Activated naive CD4-positive, alpha-beta T cell treated with anti-CD3 and anti-CD28 coated beads for 36 hours (primary cell): Measurements from ENCODE around the gene RPL15. TPM values are rescaled to one million over a fixed set of nuclear protein-coding genes. Genes with fewer than 3 reads are reported as not detected.

Experiments used
- CTCF ChIA-PET: fragments of 350-600 bp; sonication (Branson Sonifier 250); formaldehyde crosslinking; loops from one replicate; lab custom pipeline; 2021; ENCODE audit warnings: antibody characterized with exemption; lab: Charles Lee
- DNase-seq: peaks from one replicate; pipeline ENCODE4 v3.0.0-alpha.2; 2020
- H3K27ac Mint-ChIP-seq: one replicate; pipeline ENCODE4 v1.8.0; 2021; ENCODE audit warnings: mild to moderate bottlenecking, mixed read lengths
- H3K27me3 Mint-ChIP-seq: one replicate; pipeline ENCODE4 v1.8.0; 2021; ENCODE audit warnings: low read depth, mixed read lengths
- H3K36me3 Mint-ChIP-seq: one replicate; pipeline ENCODE4 v1.8.0; 2021; ENCODE audit warnings: low read depth, mixed read lengths
- H3K4me1 Mint-ChIP-seq: one replicate; pipeline ENCODE4 v1.8.0; 2021; ENCODE audit warnings: low read depth, mixed read lengths
- H3K4me3 Mint-ChIP-seq: one replicate; pipeline ENCODE4 v1.8.0; 2021; ENCODE audit warnings: mild to moderate bottlenecking, moderate library complexity, mixed read lengths
- H3K9me3 Mint-ChIP-seq: one replicate; pipeline ENCODE4 v1.8.0; 2021; ENCODE audit warnings: mixed read lengths
- intact Hi-C: fragments of 100-400 bp; cut with micrococcal nuclease; formaldehyde crosslinking; loops from one replicate; pipeline ENCODE4 v1.15.1; 2023
- total RNA-seq, 2 experiments: library from RNA; stranded (reverse); gene quantifications; one replicate each; pipeline ENCODE4 v1.2.3, GENCODE V29; 2021

Gene RPL15
- total RNA-seq, 2 experiments from 2014 or later: 2,861 to 2,959 TPM

DNA sequence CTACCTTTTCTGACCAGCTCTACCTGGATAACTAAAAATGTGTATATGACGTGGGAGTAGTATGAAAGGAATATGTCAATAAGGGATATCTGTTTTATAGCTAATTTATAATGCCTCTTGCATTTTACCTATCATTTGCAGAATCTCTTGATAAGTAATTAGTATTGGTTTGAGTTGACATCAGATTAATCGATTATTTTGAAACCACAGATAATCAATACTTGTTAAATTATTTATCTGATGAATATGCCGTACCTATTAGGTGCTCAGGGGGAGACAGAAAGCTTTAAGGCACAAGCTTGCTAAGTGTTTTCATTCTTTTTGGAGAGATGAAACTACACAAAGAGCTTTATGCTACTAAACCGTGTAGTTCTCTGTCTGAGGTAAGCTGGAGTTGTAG lies 52.5 kb downstream of the RPL15 start:
- CTCF ChIA-PET: interaction anchor here (0.7 kb wide), 1 partner anchor 23 kb away, joined by 4 read pairs; no protein-coding TSS in a partner anchor
- intact Hi-C loops: no loop called here
- Mint-ChIP-seq H3K36me3 (peaks cover 20% of the 10 kb centered on the region), H3K9me3 (no peaks in the 10 kb centered on the region), H3K4me1 (peaks cover 4% of the 10 kb centered on the region), H3K4me3 (no peak overlapping the region), H3K27me3 (no peaks in the 10 kb centered on the region), H3K27ac (no peak overlapping the region)
- DNase-seq: no peak

Other genes starting within 250 kb of the RPL15 start
- gene UBE2E1, start 111.2 kb upstream of the RPL15 start, total RNA-seq: 10 to 100 TPM; 66.0 to 66.6 TPM
- 1 to 10 TPM; 2.4 to 3.1 TPM for gene NKIRAS1, start 142 bp upstream of the RPL15 start, total RNA-seq
- gene NR1D2, start 28.2 kb downstream of the RPL15 start, total RNA-seq: 1 to 10 TPM; 6.0 to 7.0 TPM